Chondrocyte (in vitro differentiated cells): ENCODE measurements around the gene BMX. TPM values are rescaled to one million over a fixed set of nuclear protein-coding genes. Genes with fewer than 3 reads are reported as not detected.
A peak's percentile ranks its signal among the peaks of the same experiment; 100 is the strongest.

Experiments
- DNase-seq: peaks from one replicate; pipeline ENCODE4 v3.0.0; 2021; ENCODE audit warnings: mixed read lengths, low spot score
- H3K27ac Mint-ChIP-seq: one replicate; pipeline ENCODE4 v1.8.0; 2021; ENCODE audit warnings: mild to moderate bottlenecking, moderate library complexity, mixed read lengths; ENCODE audit not compliant: unreplicated experiment
- H3K27me3 Mint-ChIP-seq: 2 replicates; pipeline ENCODE4 v1.8.0; 2021; ENCODE audit warnings: low read depth, mixed read lengths
- H3K36me3 Mint-ChIP-seq: 2 replicates; pipeline ENCODE4 v1.8.0; 2021; ENCODE audit warnings: low read depth, mixed read lengths
- H3K4me1 Mint-ChIP-seq: 2 replicates; pipeline ENCODE4 v1.8.0; 2021; ENCODE audit warnings: low read depth, mild to moderate bottlenecking, mixed read lengths
- H3K4me3 Mint-ChIP-seq: one replicate; pipeline ENCODE4 v1.8.0; 2021; ENCODE audit warnings: mild to moderate bottlenecking, moderate library complexity, mixed read lengths; ENCODE audit not compliant: unreplicated experiment
- H3K9me3 Mint-ChIP-seq: 2 replicates; pipeline ENCODE4 v1.8.0; 2021; ENCODE audit warnings: low read depth, mixed read lengths
- long read RNA-seq: library from polyadenylated mRNA; stranded (forward); transcript quantifications from one replicate; pipeline ENCODE4 v2.0.0, GENCODE V29; 2021
- total RNA-seq: library from RNA; stranded (reverse); gene quantifications from 3 replicates; pipeline ENCODE4 v1.2.1, GENCODE V29; 2021
- TF ChIP-seq, protein P1 (sequence below): fragments of 200-600 bp; sonication (generic); IDR thresholded peaks from 2 replicates; pipeline ENCODE4 v1.5.0; 2021; ENCODE audit warnings: antibody characterized with exemption, mild to moderate bottlenecking, moderate library complexity

BMX gene
- not detected in 3 replicates for total RNA-seq
- long read RNA-seq, partial matches to known transcripts, result 0 of 1 reads
- long read RNA-seq, other reads (novel, unspliced or antisense), result 1 of 1 reads

- Mint-ChIP-seq H3K4me3 (no peak within 1 kb of the TSS), H3K36me3 (no peaks in the 10 kb centered on the region), H3K4me1 (peaks cover 2% of the 10 kb centered on the region), H3K27ac (no peak within 1 kb of the TSS), H3K9me3 (no peaks in the 10 kb centered on the region), H3K27me3 (peaks cover 6% of the 10 kb centered on the region)
- no peak for DNase-seq
- TF ChIP-seq, protein P1, sequence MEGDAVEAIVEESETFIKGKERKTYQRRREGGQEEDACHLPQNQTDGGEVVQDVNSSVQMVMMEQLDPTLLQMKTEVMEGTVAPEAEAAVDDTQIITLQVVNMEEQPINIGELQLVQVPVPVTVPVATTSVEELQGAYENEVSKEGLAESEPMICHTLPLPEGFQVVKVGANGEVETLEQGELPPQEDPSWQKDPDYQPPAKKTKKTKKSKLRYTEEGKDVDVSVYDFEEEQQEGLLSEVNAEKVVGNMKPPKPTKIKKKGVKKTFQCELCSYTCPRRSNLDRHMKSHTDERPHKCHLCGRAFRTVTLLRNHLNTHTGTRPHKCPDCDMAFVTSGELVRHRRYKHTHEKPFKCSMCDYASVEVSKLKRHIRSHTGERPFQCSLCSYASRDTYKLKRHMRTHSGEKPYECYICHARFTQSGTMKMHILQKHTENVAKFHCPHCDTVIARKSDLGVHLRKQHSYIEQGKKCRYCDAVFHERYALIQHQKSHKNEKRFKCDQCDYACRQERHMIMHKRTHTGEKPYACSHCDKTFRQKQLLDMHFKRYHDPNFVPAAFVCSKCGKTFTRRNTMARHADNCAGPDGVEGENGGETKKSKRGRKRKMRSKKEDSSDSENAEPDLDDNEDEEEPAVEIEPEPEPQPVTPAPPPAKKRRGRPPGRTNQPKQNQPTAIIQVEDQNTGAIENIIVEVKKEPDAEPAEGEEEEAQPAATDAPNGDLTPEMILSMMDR, result no peak
Measured at GRCh38 chrX:15500497-15500966, at the start of gene BMX. Gene BMX, plus strand, starts transcription at chrX:15500807. Its CDS starts 7,547 bp downstream, at chrX:15508354.

DNA sequence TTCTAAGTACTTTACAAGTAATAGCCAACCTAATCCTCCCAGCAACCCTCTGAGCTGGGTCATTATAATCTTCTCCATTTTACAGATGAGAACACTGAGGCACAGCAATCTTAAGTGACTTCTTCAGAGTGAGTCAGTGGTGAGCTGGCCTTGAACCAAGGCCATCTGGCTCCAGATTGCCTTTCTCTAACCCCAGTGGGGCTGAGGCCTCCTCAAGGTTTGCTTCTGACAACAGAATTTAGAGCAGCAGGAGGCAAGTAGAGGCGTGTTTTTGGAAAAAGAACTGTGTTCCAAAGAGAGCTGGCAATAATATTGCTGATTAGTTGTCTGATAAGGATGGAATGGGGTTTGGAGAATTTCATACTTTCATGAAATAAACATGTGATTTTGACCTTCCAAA is 48.7 kb upstream of the BMX start:
- TF ChIP-seq, protein P1, result no peak
- H3K27ac Mint-ChIP-seq, result no peak overlapping the region
- no peaks in the 10 kb centered on the region for H3K27me3 Mint-ChIP-seq
- H3K9me3 Mint-ChIP-seq, result no peaks in the 10 kb centered on the region
- no peak overlapping the region for H3K4me3 Mint-ChIP-seq
- peaks cover 11% of the 10 kb centered on the region for H3K4me1 Mint-ChIP-seq
- DNase-seq, result no peak
- peaks cover 8% of the 10 kb centered on the region for H3K36me3 Mint-ChIP-seq

DNA sequence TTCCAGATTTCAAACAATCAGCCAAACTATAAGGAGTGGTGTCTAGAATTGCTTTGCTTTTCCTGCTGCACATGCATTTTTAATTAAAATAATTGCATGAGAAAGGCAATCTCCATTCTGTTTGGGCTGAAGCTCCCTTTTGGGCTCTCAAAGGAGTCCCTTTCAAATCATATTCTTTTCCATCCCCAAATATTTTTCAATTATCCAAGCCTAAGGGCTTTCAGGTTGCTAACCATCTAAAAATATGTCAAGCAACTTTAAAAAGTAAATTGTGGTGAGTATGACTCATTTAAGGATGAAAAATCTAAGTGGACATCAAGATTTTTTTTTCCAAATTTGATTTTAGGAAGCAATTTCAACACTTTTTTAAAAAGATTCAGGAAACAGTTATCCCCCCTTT is 35.9 kb upstream of the BMX start:
- no peak for DNase-seq
- TF ChIP-seq, protein P1, result no peak
- H3K4me1 Mint-ChIP-seq, result no peaks in the 10 kb centered on the region
- H3K36me3 Mint-ChIP-seq, result peaks cover 4% of the 10 kb centered on the region
- H3K27me3 Mint-ChIP-seq, result no peaks in the 10 kb centered on the region
- no peak overlapping the region for H3K27ac Mint-ChIP-seq
- H3K9me3 Mint-ChIP-seq, result no peaks in the 10 kb centered on the region
- no peak overlapping the region for H3K4me3 Mint-ChIP-seq

- Mint-ChIP-seq H3K4me1 (no peaks in the 10 kb centered on the region), H3K4me3 (no peak overlapping the region), H3K9me3 (no peaks in the 10 kb centered on the region), H3K27me3 (no peaks in the 10 kb centered on the region), H3K36me3 (peaks cover 3% of the 10 kb centered on the region), H3K27ac (no peak overlapping the region)
- no peak for DNase-seq
- TF ChIP-seq, protein P1, result no peak
Measured at GRCh38 chrX:15465347-15465746, 35.3 kb upstream of the BMX start.

DNA sequence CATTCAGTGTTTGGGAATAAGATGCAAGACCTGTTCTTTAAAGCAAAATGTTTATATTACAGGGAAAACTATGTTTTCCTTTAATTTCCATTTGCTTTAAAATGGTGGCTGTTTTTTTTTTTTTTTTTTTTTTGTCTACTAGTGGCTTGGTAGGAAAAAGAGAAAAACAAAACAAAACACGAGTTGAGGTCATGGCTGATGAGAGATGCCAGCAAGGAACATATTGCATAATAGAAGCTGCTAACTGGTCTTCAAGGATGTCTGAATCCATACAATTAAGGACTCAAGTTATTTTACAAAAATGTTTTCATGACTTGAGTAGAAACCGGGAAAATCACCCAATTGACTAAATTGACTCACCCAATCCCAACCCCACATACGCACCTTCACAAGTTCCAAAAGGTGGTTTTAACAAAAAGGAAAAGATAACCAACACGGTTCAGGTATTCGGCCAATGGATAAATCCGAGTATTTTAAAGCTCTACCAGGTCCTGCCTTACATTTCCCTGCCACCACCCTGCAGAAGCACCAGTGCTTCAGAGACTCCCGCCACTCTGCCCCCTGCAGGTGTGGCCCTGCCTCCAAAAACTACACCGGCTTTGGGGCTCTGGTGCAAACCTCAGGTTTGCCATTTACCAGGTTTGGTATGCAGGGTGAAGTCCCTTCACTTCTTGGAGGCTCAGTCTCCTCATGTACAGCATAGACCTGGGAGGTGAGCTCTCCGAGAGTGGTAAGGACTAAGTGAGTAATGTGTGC is 34.5 kb upstream of the BMX start:
- Mint-ChIP-seq H3K4me3 (no peak overlapping the region), H3K36me3 (peaks cover 2% of the 10 kb centered on the region), H3K27ac (no peak overlapping the region), H3K9me3 (no peaks in the 10 kb centered on the region), H3K27me3 (no peaks in the 10 kb centered on the region), H3K4me1 (peaks cover 2% of the 10 kb centered on the region)
- TF ChIP-seq, protein P1, result peak; percentile 27
- no peak for DNase-seq
